GM10248 (cell line): ENCODE results near the gene LRP1.

Source experiments
- CTCF ChIA-PET: fragments of 300-600 bp; sonication (Branson Sonifier 250); formaldehyde crosslinking; extraction: SDS; loops from one replicate; lab custom pipeline; 2021; ENCODE audit warnings: antibody characterized with exemption; lab: Yijun Ruan, JAX
- POLR2A ChIA-PET: fragments of 350-650 bp; sonication (Branson Sonifier 250); formaldehyde crosslinking; extraction: SDS; loops from one replicate; lab custom pipeline; 2020; ENCODE audit warnings: antibody characterized with exemption; lab: Yijun Ruan, JAX
- DNase-seq: peaks from one replicate; pipeline ENCODE4 v3.0.0; 2012; ENCODE audit errors: extremely low spot score
- TF ChIP-seq, protein P1 (sequence below): IDR thresholded peaks from 2 replicates; pipeline ENCODE4 v1.5.1; 2012; ENCODE audit warnings: mild to moderate bottlenecking, low read depth; ENCODE audit errors: extremely low read depth, missing control alignments, control extremely low read depth

LRP1 gene

DNA sequence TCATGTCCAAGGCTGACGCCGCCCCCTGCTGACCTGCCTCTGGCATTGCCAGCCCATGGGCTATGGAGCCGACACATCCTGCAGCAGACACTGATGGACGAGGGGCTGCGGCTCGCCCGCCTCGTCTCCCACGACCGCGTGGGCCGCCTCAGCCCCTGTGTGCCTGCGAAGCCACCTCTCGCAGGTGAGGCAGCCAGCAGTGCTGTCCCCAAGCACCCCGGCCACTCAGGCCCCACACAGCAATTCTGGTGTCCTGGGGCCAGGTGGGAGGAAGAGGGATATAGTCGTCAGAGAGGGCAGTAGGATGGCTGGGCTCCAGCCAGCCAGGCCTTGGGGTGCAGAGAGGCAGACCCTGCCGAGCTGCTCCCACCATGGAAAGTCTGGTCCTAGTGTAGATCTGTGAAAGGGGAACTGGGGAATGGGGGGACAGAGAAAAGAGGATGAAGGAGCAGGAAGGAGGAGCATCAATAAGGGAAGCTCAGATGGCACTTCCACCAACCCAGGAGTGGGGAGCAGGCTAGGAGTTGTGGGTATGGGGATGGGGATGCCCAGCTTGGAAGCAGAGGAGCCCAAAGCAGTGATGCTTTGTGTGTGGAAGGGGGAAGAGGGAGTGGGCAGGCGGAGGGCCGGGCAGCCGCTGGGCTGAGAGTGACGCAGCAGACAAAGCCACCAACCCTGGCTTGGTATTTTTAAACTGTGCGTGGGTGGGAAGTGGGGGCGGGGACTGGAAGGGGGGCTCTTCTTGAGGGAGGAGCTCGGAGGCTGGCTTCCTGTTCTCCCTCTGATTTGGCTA is 34.7 kb upstream of the LRP1 start:
- peak; percentile 92 for DNase-seq
- ChIA-PET CTCF (interaction anchor here (0.7 to 16.3 kb wide), 13 partner anchors 10 to 143 kb away, joined by 3 to 213 read pairs (median 3); partner anchors contain the start of genes NEMP1 and STAT6), POLR2A (interaction anchor here (0.6 to 1.3 kb wide), 5 partner anchors 10 to 31 kb away, joined by 3 to 12 read pairs (median 5); partner anchors contain the start of gene NEMP1)
- TF ChIP-seq, protein P1, sequence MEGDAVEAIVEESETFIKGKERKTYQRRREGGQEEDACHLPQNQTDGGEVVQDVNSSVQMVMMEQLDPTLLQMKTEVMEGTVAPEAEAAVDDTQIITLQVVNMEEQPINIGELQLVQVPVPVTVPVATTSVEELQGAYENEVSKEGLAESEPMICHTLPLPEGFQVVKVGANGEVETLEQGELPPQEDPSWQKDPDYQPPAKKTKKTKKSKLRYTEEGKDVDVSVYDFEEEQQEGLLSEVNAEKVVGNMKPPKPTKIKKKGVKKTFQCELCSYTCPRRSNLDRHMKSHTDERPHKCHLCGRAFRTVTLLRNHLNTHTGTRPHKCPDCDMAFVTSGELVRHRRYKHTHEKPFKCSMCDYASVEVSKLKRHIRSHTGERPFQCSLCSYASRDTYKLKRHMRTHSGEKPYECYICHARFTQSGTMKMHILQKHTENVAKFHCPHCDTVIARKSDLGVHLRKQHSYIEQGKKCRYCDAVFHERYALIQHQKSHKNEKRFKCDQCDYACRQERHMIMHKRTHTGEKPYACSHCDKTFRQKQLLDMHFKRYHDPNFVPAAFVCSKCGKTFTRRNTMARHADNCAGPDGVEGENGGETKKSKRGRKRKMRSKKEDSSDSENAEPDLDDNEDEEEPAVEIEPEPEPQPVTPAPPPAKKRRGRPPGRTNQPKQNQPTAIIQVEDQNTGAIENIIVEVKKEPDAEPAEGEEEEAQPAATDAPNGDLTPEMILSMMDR = peak; percentile 79

DNA sequence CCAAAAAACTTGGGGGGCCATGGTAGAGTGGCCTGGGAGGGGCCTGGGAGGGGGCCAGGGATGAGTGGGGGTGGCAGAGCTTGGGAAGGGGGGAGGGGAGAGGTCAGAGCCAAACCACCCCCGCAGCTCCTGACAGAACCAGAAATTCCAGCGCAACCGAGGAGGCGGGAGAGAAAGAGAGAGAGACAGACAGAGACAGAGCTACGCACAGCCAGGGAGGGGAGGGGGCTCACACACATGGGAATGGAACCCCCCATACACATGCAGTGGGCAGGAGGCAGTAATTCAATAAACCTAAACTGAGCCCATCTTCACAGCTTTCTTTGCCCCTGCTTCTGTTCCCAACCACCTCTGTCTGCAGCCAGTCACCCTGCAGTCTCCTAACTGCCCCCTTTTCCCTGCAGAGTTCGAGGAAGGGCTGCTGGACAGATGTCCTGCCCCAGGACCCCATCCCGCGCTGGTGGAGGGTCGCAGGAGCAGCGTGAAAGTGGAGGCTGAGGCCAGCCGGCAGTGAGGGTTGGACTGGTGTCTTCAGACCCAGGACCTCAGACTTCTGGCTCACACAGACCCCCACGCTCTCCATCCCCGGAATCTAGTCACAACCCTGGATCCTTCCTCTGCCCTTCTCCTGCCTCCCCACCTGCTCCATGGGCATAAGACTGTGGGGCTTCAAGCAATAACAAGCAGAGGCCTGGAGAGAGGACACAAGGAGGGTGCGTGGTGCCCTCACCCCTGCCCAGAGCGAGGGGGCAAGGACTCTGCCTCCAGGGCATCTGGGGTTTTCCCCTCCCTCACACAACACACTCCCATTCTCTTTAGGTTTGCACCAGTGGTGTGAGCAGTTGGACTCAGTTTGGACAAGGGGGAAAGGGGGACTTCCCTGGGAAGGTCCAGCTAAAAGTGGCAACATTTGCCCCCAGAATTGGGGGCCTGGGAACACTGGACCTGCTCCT is 33.8 kb upstream of the LRP1 start:
- peak; percentile 38 for DNase-seq
- POLR2A ChIA-PET = interaction anchor here (0.6 to 1.3 kb wide), 6 partner anchors 9 to 31 kb away, joined by 3 to 12 read pairs (median 5); partner anchors contain the start of gene NEMP1
- TF ChIP-seq, protein P1 = no peak

DNA sequence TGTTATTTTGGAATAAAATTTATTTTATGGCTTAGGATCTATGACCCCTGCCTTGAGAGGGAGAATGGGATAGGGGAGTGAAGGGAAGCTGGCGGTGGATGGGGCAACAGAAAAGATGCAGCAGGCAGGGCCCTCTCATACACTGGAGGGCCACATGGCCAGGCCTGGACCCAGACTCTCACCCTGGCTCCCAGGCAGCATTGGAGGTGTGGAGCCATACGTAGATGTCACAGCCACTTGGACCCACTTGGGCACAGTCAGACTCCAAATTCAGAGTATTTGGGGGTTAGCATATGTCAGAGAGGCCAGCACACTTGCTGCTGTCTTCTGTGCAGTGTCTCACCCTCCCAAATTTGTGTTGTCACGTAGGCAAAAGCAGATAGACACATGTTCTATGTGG is 32.8 kb upstream of the LRP1 start:
- TF ChIP-seq, protein P1 = no peak
- no peak for DNase-seq
- POLR2A ChIA-PET = interaction anchor here (1.3 kb wide), 1 partner anchor 16 kb away, joined by 5 read pairs; the partner anchor contains the start of gene NEMP1
- CTCF ChIA-PET = interaction anchor here (1.1 to 16.3 kb wide), 2 partner anchors 13 to 26 kb away, joined by 5 to 213 read pairs; partner anchors contain the start of gene STAT6

More for the DNA sequence above, 33.8 kb upstream of the LRP1 start:
- CTCF ChIA-PET = interaction anchor here (0.7 to 16.3 kb wide), 13 partner anchors 11 to 142 kb away, joined by 3 to 213 read pairs (median 5); partner anchors contain the start of genes NEMP1 and STAT6

DNA sequence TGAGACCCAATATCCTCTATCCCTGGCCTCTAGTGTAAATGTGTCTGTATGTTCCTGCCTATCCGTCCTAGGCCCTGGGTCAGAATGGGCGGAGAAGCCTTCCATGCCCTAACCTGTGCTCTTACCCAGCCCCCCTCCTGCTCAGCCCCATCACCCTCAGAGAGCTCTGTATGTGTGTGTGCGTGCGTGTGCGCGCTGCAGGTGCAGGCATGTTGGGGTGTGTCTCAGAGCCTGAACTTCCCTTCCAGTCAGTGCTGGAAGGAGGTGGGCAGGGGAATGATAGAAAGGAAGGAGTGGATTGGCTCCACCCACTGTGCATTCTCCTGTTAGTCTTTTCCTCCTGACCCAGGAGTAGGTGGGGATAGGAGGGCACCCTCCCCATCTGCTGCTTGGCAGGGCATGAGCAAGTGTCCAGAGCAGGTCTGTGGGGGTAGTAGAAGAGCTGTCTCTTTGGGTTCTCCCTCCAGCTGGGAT is 32.1 kb upstream of the LRP1 start:
- CTCF ChIA-PET = interaction anchor here (1.0 to 16.3 kb wide), 3 partner anchors 12 to 36 kb away, joined by 4 to 213 read pairs (median 5); partner anchors contain the start of gene STAT6

DNA sequence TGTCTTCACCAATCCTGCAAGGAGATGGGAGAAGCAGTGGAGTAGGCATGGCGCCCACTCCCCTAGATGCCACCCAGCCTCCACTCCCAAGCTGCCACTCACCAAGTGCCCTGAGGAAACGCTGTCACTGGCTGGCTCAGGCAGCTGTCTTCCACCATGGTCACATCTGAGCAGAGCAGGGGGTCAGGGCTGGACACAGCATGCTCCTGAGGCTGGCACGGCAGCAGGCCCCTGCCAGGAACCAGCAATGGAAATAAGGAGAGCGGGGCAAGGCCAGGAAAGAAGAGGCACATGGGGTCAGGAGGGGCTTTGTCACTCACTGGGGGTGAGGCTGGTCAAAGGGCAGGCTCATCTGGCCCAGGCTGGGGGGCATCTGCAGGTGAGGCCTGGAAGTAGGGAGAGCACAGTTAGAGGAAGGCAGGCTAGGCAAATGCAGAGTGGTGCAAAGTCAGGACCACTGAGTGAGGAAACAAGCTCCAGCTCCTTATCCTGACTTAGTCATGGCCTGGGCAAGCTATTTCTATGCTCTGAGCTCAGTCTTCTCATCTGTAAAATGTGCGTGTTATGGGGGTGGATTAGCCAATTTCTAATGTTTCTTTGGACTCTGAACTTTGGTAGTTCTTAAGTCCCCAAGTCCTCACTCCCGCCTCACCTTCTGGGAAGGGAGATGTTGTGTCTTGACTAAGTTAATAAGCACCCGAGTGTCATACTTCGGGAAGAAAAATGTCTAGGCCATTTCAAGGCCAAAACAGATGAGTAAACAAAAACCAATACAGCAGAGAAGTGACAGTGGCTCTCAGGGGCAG is 31.3 kb upstream of the LRP1 start:
- no peak for DNase-seq
- TF ChIP-seq, protein P1 = no peak
- CTCF ChIA-PET = interaction anchor here (0.9 to 16.3 kb wide), 7 partner anchors 11 to 146 kb away, joined by 3 to 213 read pairs (median 4); partner anchors contain the start of genes NEMP1 and STAT6
- POLR2A ChIA-PET = no interaction called here

More for the DNA sequence above, 32.1 kb upstream of the LRP1 start:
- POLR2A ChIA-PET = no interaction called here
- DNase-seq = no peak
- TF ChIP-seq, protein P1 = no peak
